HL-60 (cell line): ENCODE data around the gene LAMP1.

Experiments
- GABPA ChIP-seq: IDR thresholded peaks from 2 replicates; pipeline ENCODE4 v1.6.1; 2012; ENCODE audit warnings: low read depth
- POLR2AphosphoS5 ChIP-seq: IDR thresholded peaks from 2 replicates; pipeline ENCODE4 v1.6.1; 2012; ENCODE audit warnings: low read depth
- REST ChIP-seq: IDR thresholded peaks from 2 replicates; pipeline ENCODE4 v1.6.1; 2012; ENCODE audit warnings: low read depth; ENCODE audit not compliant: insufficient replicate concordance
- SPI1 ChIP-seq: IDR thresholded peaks from 2 replicates; pipeline ENCODE4 v1.6.1; 2012; ENCODE audit warnings: low read depth, mild to moderate bottlenecking, borderline replicate concordance
- TF ChIP-seq, protein P1 (sequence below): IDR thresholded peaks from one replicate; pipeline ENCODE4 v1.5.1; 2011; ENCODE audit warnings: low read length, control low read depth, inconsistent platforms; ENCODE audit not compliant: insufficient read depth

DNA sequence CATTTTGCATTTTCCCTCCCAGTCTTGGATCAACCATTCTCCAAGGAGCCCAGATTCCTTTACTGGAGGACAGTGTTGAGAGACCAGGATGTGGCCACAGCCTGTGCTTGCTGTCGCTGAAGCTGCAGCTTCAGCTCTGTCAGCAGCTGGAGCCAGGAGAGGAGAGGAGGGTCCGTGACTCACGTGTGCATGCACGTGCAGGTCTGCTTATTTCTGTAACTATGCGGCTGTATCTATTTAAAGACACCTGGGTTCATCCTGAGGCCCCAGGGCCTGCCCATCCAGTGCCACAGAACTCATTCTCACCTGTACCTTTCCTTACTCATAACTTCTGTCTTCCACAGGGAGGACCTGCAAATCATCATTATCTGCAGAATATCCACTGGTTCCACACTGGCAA is 8.2 kb upstream of the LAMP1 start:
- TF ChIP-seq, protein P1, sequence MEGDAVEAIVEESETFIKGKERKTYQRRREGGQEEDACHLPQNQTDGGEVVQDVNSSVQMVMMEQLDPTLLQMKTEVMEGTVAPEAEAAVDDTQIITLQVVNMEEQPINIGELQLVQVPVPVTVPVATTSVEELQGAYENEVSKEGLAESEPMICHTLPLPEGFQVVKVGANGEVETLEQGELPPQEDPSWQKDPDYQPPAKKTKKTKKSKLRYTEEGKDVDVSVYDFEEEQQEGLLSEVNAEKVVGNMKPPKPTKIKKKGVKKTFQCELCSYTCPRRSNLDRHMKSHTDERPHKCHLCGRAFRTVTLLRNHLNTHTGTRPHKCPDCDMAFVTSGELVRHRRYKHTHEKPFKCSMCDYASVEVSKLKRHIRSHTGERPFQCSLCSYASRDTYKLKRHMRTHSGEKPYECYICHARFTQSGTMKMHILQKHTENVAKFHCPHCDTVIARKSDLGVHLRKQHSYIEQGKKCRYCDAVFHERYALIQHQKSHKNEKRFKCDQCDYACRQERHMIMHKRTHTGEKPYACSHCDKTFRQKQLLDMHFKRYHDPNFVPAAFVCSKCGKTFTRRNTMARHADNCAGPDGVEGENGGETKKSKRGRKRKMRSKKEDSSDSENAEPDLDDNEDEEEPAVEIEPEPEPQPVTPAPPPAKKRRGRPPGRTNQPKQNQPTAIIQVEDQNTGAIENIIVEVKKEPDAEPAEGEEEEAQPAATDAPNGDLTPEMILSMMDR = no peak
- TF ChIP-seq POLR2AphosphoS5 = no peak
- no peak for TF ChIP-seq GABPA
- TF ChIP-seq SPI1 = no peak
- no peak for TF ChIP-seq REST
